ENCODE measurements around the gene ARRDC2.
"Not testable (repeated sequence)": the region's sequence is repeated elsewhere in the genome, so short reads cannot be mapped to it uniquely, and the experiment has no call there.

The ARRDC2 gene

DNA sequence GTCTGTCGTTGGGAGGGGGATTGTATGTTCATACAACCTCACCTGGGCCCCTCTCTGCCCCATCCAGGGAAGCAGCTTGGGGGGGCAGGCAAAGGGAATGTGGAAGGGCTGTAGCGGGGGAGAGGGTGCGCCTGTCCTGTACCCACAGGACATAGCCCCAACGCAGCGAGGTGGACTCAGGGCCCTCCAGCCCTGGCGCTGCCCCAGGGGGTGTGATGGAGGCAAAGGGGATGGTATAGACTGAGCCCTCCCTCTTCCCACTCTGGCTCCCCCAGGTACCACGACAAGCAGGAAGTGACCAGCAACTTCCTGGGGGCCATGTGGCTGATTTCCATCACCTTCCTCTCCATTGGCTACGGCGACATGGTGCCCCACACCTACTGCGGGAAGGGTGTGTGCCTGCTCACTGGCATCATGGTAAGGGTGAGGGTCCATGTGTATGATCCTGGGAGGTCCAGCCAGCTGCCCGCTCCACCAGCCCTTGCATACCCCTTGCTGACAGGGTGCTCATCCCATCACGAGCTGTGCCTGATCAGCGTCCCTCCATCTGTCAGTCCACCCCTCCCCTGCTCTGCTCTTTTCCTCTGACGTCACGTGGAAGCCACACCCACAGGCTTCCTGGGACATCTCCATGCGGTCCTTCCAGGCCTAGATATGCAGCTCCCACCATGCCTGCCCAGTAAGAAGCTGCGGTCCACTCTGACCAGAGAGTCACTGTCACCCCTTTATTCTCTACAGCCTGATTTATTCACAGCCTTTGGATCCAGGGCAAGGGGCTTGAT, 22.7 kb upstream of the ARRDC2 start:
- H3K4me3 Mint-ChIP-seq = no peak overlapping the region
- TF ChIP-seq, protein P1, sequence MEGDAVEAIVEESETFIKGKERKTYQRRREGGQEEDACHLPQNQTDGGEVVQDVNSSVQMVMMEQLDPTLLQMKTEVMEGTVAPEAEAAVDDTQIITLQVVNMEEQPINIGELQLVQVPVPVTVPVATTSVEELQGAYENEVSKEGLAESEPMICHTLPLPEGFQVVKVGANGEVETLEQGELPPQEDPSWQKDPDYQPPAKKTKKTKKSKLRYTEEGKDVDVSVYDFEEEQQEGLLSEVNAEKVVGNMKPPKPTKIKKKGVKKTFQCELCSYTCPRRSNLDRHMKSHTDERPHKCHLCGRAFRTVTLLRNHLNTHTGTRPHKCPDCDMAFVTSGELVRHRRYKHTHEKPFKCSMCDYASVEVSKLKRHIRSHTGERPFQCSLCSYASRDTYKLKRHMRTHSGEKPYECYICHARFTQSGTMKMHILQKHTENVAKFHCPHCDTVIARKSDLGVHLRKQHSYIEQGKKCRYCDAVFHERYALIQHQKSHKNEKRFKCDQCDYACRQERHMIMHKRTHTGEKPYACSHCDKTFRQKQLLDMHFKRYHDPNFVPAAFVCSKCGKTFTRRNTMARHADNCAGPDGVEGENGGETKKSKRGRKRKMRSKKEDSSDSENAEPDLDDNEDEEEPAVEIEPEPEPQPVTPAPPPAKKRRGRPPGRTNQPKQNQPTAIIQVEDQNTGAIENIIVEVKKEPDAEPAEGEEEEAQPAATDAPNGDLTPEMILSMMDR (IDR thresholded peaks at IDR 0.05; ENCODE audit: unreplicated experiment in 3 of 3) = no peak
- no peaks in the 10 kb centered on the region for H3K9me3 Mint-ChIP-seq
- H3K36me3 Mint-ChIP-seq (ENCODE audit: low read depth) = peaks cover 17% of the 10 kb centered on the region
- H3K27ac Mint-ChIP-seq = no peak overlapping the region
- H3K27me3 Mint-ChIP-seq (ENCODE audit: low read depth) = no peaks in the 10 kb centered on the region
- no peaks in the 10 kb centered on the region for H3K4me1 Mint-ChIP-seq

DNA sequence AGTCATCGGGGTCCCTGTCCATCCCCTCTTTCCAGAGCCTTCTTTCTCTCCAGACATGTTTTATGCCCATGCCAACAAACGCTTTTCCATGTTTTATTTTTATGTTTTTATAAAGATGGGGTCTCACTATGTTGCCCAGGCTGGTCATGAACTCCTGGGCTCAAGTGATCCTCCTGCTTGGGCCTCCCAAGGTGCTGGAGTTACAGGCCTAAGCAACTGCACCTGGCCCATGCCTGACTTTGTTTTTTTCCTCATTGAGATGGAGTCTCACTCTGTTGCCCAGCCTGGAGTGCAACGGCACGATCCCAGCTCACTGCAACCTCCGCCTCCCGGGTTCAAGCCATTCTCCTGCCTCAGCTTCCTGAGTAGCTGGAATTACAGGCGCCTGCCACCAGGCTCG, 21.4 kb upstream of the ARRDC2 start:
- peaks cover 17% of the 10 kb centered on the region for H3K36me3 Mint-ChIP-seq (ENCODE audit: low read depth)
- H3K4me1 Mint-ChIP-seq; H3K27me3 Mint-ChIP-seq (ENCODE audit: low read depth); H3K4me3 Mint-ChIP-seq; H3K27ac Mint-ChIP-seq; H3K9me3 Mint-ChIP-seq: not testable (repeated sequence)

DNA sequence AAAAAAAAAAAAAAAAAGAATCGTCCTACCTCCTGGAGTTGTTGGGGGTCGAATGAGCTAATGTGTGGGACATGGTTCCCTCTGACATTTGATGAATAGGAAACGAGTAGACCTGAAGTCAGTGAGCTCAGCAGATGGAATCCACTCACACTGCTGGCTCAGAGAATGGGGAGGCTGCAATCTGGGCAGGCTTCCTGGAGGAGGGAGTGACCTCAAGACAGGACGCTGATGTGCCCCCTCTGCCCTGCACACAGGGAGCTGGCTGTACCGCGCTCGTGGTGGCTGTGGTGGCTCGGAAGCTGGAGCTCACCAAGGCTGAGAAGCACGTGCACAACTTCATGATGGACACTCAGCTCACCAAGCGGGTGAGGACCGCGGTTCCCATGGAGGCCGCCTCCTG, 19.8 kb upstream of the ARRDC2 start:
- Mint-ChIP-seq H3K36me3 (ENCODE audit: low read depth) (peaks cover 13% of the 10 kb centered on the region), H3K4me1 (no peaks in the 10 kb centered on the region), H3K4me3 (no peak overlapping the region), H3K27ac (no peak overlapping the region), H3K9me3 (no peaks in the 10 kb centered on the region), H3K27me3 (ENCODE audit: low read depth) (no peaks in the 10 kb centered on the region)
- TF ChIP-seq, protein P1 (IDR thresholded peaks at IDR 0.05; ENCODE audit: unreplicated experiment in 3 of 3) = no peak

DNA sequence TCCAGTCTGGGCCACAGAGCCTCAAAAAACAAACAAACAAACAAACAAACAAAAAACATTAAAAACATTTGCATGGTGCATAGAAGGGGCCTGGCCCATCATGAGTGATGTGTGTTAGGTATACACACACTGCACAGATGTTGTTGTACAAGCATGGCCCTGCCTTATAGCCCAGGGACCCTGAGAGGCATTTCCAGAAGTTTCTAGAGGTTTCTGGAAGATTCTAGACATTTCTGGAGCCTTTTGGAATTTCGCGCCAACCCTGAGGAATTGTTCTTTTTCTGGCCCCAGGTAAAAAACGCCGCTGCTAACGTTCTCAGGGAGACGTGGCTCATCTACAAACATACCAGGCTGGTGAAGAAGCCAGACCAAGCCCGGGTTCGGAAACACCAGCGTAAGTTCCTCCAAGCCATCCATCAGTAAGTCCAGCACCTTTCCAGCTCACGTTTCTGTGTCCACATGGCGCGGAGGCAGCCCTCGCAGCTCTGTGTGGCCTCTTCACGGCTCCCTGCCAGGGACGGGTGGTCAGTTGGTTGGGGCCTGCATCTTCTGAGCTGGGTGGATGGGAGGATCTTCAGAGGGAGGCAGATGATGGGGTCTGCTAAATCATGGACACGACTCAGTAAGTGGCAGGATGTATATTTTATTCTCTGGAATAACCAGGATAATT, 18.4 kb upstream of the ARRDC2 start:
- Mint-ChIP-seq H3K9me3 (no peaks in the 10 kb centered on the region), H3K4me1 (no peaks in the 10 kb centered on the region), H3K36me3 (ENCODE audit: low read depth) (peaks cover 13% of the 10 kb centered on the region), H3K27ac (no peak overlapping the region), H3K4me3 (no peak overlapping the region), H3K27me3 (ENCODE audit: low read depth) (no peaks in the 10 kb centered on the region)
- TF ChIP-seq, protein P1 (IDR thresholded peaks at IDR 0.05; ENCODE audit: unreplicated experiment in 3 of 3) = no peak

DNA sequence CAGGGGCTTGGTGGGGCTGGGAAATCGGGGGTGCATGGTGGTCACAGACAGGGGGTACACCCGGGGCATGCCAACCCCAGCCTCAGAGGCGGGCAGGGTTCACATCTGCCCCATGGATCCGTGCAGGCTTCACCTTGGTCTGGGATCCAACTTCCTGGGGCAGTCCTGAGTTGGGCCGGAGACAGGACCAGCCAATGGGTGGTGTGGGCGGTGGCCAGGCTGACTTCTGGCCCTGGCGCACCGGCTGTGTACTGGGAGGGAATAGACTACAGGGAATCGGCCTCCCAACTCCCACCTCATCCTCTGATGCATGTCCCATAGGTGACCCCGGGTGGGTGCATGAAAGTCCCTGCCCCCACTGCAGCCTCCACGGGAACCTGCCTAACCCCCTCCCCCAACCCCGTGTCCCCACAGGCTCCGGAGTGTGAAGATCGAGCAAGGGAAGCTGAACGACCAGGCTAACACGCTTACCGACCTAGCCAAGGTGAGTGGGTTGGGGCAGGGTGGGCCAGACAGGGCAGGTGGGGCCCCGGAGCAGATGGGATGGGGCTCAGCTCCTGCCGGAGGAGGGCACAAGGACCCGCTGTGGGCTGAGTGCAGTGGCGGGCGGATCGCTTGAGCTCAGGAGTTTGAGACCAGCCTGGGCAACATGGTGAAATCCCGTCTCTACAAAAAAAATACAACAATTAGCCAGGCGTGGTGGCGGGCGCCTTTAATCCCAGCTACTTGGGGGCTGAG, 14.7 kb upstream of the ARRDC2 start:
- H3K27me3 Mint-ChIP-seq (ENCODE audit: low read depth) = no peaks in the 10 kb centered on the region
- no peaks in the 10 kb centered on the region for H3K9me3 Mint-ChIP-seq
- H3K4me1 Mint-ChIP-seq = no peaks in the 10 kb centered on the region
- no peak overlapping the region for H3K27ac Mint-ChIP-seq
- H3K36me3 Mint-ChIP-seq (ENCODE audit: low read depth) = peaks cover 8% of the 10 kb centered on the region
- no peak overlapping the region for H3K4me3 Mint-ChIP-seq
- TF ChIP-seq, protein P1 (IDR thresholded peaks at IDR 0.05; ENCODE audit: unreplicated experiment in 3 of 3) = no peak

DNA sequence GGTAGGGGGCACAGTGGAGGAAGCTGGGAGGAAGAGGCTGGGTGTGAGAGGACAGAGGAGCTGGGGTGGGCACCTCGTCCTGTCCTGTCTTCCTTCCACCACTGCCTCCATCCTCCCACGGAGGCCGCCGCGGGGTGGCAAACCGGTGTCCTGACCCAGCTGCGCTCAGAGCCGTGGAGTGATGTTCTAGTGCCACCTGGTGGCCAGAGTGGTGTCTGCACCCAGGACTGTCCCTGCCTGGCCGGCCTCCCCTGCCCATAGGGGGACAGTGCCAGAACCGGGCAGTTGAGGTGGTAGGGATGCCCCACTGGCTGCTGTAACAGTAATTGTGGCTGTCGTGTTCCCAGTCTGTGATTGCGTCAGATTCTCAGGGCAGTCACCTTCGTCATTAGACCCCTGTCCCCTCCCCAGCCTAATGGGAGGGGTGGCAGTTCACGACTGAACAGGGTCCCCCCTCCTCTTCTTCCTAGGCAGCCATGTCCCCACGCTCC, 11.1 kb upstream of the ARRDC2 start:
- TF ChIP-seq, protein P1 (IDR thresholded peaks at IDR 0.05; ENCODE audit: unreplicated experiment in 3 of 3) = peak; percentile 92 to 98 (median 95)
- peaks cover 13% of the 10 kb centered on the region for H3K27me3 Mint-ChIP-seq (ENCODE audit: low read depth)
- H3K4me3 Mint-ChIP-seq = no peak overlapping the region
- no peak overlapping the region for H3K27ac Mint-ChIP-seq
- no peaks in the 10 kb centered on the region for H3K36me3 Mint-ChIP-seq (ENCODE audit: low read depth)
- H3K4me1 Mint-ChIP-seq = peaks cover 5% of the 10 kb centered on the region
- peaks cover 2% of the 10 kb centered on the region for H3K9me3 Mint-ChIP-seq
